Neural cell (in vitro differentiated cells): ENCODE results near the gene RMDN2.

Experiments used
- CTCF ChIP-seq: fragments of 450-650 bp; IDR thresholded peaks from 2 replicates; pipeline ENCODE4 v1.5.1; 2014; ENCODE audit warnings: antibody characterized with exemption, mild to moderate bottlenecking, moderate library complexity; ENCODE audit not compliant: poor library complexity, severe bottlenecking
- EP300 ChIP-seq: fragments of 450-650 bp; conservative IDR thresholded peaks from 2 replicates; pipeline ENCODE4 v1.6.1; 2014; ENCODE audit warnings: antibody characterized with exemption, mild to moderate bottlenecking, moderate library complexity; ENCODE audit not compliant: poor library complexity, severe bottlenecking
- EZH2 ChIP-seq: fragments of 200-600, 300-800 bp; shearing (Covaris generic), sonication (generic); IDR thresholded peaks from 2 replicates; pipeline ENCODE4 v1.6.1; 2014; ENCODE audit warnings: antibody characterized with exemption, low read length, borderline replicate concordance, mild to moderate bottlenecking; ENCODE audit not compliant: insufficient read depth, poor library complexity, severe bottlenecking
- POLR2AphosphoS5 ChIP-seq: IDR thresholded peaks from 2 replicates; pipeline ENCODE4 v1.6.1; 2012
- REST ChIP-seq: IDR thresholded peaks from 2 replicates; pipeline ENCODE4 v1.6.1; 2012; ENCODE audit warnings: borderline replicate concordance

- TF ChIP-seq EZH2 (no peak), CTCF (no peak), EP300 (no peak), REST (no peak), POLR2AphosphoS5 (no peak)
Measured at GRCh38 chr2:37876227-37876626, 48.9 kb upstream of the RMDN2 start.
